Fibroblast of the aortic adventitia (primary cell): ENCODE measurements around the gene PRKRA. TPM values are rescaled to one million over a fixed set of nuclear protein-coding genes. Genes with fewer than 3 reads are reported as not detected.
A peak's percentile ranks its signal among the peaks of the same experiment; 100 is the strongest.

Experiments used
- DNase-seq: peaks from one replicate; pipeline ENCODE4 v3.0.0-alpha.2; 2010; ENCODE audit warnings: low read depth
- H3K4me3 ChIP-seq: 2 replicates; pipeline ENCODE4 v1.5.1; 2011; ENCODE audit warnings: low read depth, mild to moderate bottlenecking, control low read depth, low read length, moderate library complexity
- CTCF ChIP-seq: IDR thresholded peaks from 2 replicates; pipeline ENCODE4 v1.5.1; 2011; ENCODE audit warnings: mild to moderate bottlenecking, low read length, control low read depth, inconsistent platforms; ENCODE audit not compliant: insufficient read depth
- total RNA-seq: library from RNA; depleted of rRNA; stranded (reverse); fragments of >200 nt; gene quantifications from 2 replicates; pipeline ENCODE4 v1.2.3, GENCODE V29; 2012; ENCODE audit warnings: low replicate concordance

Gene PRKRA
- total RNA-seq = 34.2 and 55.8 TPM in 2 replicates

DNA sequence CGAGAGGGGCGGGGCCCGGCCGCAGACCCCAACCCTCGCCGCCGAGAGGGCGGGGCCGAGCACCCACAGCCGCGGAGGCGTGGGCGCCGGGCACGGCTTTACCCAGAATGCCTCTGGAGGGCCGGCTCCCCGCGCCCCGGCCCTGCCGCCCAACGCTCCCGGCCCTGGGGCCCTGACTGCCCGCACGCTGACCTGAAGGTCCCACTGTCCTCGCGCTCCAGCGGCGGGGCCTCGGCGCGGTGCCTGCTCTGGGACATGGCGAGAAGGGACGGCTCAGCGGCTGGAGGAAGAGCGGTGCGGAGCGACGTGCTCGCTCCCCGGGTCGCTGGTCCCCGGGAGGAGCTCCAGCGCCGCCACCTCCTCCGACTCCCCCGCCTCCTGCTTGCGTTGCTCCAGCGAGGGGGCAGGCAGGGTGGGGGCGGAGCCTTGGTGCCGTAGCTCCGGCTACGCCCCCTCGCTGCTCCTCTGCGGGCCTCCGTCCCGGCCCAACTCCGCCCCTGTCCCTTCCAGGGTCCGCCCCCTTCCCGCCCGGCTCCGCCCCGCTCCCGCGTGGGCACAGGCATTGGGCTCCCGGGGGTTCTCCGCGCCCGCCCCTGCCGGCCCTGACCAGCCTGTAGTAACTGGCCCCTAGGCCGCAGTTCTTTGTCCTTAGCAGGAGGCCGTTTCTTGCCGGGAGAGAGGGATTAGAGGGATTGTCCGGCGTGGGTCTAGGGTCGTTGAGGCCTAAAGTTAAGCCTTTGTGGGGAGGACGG lies at the start of gene PRKRA, which contains the start of gene PJVK:
TSS of gene PRKRA (minus strand) at position 402 of the 752 bp plus-strand sequence. CDS start at position 257, 145 bp downstream.
TSS of gene PJVK (plus strand) at position 605 of the 752 bp plus-strand sequence. CDS start 2,032 bp downstream, outside the sequence.
- H3K4me3 ChIP-seq = peak within 1 kb of the TSS; percentile 89
- no peak for TF ChIP-seq CTCF
- peak; percentile 96 for DNase-seq

- TF ChIP-seq CTCF = no peak
- no peak for DNase-seq
These were observed 48.7 kb upstream of the PRKRA start for GRCh38 chr2:178499640-178500039.

DNA sequence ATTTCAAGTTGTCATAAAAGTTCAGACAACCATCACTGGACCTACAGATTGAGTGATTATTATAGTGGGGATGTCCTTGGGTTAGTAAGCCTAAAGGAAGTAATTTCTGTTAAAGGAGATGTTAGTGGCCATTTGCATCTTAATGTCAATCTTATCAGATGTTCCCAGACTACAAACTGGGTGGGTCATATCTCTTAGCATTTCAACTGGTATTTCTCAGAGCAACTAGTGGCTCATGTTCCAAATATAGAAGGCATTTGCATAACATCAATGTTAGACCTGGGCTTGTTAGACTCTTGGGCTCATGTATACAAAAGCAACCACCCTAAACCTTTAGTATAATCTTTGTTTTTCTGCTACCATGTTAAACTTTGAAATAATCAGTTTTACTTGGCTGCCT lies 47.2 kb upstream of the PRKRA start:
- H3K4me3 ChIP-seq = no peak overlapping the region
- no peak for TF ChIP-seq CTCF
- no peak for DNase-seq

More at GRCh38 chr2:178499640-178500039, 48.7 kb upstream of the PRKRA start:
- H3K4me3 ChIP-seq = no peak overlapping the region

DNA sequence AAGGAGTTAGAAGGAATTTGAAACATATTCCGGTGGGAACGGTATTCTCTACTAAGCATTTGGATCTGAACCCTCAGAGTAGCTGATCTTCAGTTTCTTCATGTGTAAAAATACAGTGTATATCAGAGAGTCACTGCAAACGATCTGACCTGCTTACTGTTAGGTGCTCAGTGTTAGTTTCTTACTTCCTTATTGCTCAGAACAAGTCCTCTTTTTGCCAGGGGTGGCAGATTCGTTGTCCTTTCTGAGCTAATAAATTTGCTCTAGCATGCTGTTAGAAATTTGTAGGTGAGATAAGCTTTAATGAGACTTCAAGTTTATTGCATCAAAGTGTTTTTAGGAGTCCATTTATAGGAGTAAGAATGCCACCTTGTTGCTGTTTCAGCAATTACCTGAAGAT lies 45.1 kb upstream of the PRKRA start:
- TF ChIP-seq CTCF = no peak
- no peak for DNase-seq
- no peak overlapping the region for H3K4me3 ChIP-seq

DNA sequence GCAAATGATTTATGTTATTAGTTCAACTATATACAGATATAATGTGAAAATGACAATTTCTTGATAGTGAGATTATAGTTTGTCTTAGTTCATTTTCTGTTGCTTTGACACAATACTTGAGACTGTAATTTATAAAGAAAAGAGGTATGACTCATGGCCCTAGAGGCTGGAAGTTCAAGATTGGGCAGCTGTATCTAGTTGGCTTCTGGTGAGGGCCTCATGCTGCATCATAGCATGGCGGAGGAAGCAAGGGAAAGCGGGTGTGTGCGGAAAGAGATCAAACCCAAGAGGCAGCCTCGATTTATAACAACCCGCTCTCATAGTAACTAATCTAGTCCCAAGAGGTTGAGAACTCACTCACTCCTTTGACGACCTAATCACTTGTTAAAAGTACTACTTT lies 40.6 kb upstream of the PRKRA start:
- no peak for TF ChIP-seq CTCF
- no peak overlapping the region for H3K4me3 ChIP-seq
- DNase-seq = no peak

- no peak overlapping the region for H3K4me3 ChIP-seq
- no peak for TF ChIP-seq CTCF
- peak; percentile 77 for DNase-seq
These were observed 34.4 kb upstream of the PRKRA start for GRCh38 chr2:178485356-178485755.
